HG03565 (cell line): ENCODE results near the gene EBF4.

ENCODE experiments used
- ATAC-seq: cut with Tn5 transposase; IDR thresholded peaks from one replicate; pipeline ENCODE4 v1.9.1; 2021; ENCODE audit warnings: mild to moderate bottlenecking, moderate library complexity; ENCODE audit not compliant: unreplicated experiment

Gene EBF4

DNA sequence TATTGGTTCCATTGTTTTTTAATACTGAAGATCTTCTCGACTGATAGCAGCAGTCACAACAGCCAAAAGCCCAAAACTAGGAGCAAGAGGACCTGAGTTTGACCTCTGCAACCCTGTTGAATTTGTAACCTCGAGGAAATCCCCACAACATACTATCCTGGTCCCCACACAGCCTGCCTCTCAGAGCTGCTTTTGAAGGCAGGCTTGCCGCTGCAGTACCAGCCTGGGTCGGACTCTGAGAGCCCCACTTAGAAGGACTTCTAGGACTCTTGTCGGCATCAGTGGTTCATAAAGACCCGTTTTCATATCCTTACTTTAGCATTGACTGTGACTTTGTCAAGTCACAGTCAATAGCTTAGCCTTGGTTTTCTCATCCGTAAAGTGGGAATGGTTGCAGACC lies 49.3 kb downstream of the EBF4 start:
- no peak for ATAC-seq

DNA sequence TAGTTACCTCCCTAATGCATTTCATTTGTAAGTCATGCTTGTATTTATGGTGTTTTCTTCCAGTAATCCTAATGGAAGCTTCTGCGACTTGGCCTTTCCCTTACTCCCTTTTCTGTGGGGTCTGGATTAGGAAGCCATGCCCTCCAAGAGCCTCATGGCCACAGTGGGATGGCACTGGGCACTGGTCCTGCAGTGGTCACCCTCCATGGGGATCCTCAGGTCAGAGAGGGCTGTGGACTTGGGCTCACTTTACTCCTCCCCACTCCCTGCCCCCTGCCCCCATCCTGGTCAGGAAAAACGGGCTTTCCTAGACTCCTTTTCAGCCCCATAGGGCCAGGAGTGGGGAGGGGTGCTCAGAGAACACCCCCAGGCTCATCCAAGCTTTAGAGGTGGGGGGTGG lies 49.9 kb downstream of the EBF4 start:
- no peak for ATAC-seq

- ATAC-seq = no peak
Measured at GRCh38 chr20:2742934-2743559, 50.5 kb downstream of the EBF4 start.

- no peak for ATAC-seq
Measured at GRCh38 chr20:2745060-2745910, 52.7 kb downstream of the EBF4 start.

DNA sequence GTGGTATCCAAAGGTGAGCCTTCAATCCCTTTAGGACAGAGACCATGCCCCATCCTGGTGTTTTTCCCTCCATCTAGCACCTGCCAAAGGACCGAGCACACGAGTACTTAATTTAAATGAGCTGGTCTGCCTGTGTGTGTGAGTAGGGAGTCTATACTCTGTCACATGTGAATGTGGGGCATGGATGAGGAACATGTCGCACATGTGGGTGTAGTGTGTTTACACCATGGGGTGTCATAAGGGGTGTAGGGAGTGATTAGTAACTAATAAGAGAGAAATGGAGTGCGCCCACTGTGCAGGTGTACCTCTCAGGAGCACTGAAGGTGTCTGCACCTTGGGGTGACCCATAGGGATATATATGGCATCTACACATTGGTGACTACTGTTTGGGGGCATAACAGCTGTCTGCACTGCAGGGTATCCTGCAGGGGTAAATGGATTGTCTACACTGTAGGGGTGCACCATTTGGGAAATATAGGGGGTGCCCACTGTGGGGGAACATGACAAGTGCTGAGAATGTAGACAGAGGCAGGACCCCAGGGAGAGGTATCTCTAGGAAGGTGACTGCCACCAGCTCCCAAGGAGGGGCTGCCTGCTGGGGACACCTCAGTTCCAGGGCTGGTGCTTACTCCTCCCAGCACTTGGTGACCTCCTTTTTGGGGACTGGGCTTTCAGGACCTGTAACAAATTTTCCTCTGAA lies 53.5 kb downstream of the EBF4 start:
- no peak for ATAC-seq

DNA sequence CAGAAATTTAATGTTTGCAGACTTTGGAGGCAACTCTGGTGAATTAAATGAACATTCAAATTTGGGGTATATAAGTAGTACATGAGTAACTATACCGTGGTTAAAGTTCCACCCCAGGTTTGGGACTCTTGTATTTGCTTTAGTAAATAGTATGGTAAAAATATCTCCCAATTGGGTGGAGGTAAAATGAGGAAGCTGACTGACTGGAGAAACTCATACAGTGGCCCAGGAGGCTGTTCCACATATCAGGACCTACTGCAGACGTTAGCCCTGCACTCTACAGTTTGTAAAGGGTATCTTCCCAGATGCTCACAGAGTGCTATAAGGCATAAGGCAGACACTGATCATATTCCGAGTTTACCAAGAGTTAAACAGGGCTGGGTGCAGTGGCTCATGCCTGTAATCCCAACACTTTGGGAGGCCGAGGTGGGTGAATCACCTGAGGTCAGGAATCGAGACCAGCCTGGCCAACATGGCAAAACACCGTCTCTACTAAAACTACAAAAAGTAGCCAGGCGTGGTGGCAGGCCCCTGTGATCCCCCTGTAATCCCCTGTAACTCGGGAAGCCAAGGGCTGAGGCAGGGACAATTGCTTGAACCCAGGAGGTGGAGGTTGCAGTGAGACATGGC lies 54.2 kb downstream of the EBF4 start:
- ATAC-seq = no peak

DNA sequence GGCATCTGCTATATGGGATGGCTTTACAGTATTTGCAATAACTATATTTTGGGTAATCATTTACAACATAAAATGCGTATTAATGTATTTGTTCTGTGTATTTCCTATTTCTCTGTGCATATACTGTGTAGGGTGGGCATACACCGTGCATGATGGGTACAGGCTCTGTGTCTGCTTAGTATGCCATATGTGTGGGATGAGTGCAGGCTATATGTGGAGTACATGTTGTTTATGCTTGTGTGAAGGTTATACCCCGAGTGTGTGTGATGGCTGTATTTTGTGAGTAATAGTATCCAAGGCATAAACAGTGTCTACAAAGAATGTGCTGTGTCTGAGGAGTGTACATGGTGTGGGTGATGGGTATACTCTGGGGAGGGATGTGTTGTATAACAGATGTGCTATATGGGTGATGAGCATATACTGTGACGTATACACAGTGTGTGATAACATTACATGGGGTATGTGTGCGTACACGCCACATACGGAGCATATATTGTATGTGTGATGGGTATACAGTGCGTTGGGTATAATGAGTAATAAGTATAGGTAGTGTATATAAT lies 55.2 kb downstream of the EBF4 start:
- ATAC-seq = no peak

DNA sequence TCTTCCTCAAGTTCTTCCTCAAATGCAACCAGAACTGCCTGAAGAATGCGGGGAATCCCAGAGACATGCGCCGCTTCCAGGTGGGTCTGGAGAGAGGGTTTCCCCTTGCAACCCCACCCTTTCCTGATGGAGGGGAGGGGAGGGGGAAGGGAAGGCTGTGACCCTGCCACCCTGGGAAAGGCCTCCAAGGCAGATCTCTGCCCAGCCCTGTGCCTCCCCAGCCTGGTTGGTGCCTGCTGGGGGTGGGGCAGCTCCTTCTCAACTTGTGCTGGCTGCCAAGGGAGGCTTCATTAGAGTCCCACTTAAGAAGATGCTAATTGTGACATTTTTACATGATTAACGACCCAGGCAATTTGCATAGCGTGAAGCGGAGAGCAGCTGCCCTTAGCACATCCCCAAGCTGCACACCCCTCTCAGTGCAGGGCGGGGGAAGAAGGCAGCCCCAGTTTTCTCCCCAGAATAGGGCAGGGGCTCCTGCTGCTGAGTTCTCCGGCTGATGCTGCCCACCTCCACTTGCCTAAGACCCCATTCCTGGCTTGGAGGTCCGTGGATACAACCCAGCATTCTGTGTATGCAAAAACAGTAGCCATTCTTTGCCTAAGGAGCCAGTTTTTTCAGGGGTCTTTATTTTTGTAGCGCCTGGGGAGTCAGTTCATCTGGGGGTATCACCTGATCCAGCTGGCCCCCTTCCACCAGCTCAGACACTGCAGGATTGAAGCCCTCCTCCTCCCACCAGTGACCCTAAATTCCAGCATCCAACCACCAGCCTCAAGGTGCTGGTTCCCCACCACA lies 56.2 kb downstream of the EBF4 start:
- no peak for ATAC-seq

DNA sequence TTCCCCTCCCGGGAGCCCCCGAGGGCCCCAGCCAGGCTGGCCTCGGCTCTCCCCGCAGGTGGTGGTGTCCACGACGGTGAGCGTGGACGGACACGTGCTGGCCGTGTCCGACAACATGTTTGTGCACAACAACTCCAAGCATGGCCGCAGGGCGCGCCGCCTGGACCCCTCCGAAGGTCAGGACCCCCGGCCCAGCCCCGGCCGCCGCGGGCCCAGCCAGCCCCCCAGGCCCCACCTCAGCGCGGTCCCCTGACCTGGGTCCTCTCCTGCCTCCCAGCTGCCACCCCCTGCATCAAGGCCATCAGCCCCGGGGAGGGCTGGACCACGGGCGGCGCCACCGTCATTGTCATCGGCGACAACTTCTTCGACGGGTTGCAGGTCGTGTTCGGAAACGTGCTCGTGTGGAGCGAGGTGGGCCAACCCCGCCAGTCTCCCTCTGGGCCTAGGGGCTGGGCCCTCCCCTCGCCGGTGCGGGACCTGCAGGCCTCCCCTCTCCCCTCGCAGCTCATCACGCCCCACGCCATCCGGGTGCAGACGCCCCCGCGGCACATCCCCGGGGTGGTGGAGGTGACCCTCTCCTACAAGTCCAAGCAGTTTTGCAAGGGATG lies 56.9 kb downstream of the EBF4 start:
- no peak for ATAC-seq

DNA sequence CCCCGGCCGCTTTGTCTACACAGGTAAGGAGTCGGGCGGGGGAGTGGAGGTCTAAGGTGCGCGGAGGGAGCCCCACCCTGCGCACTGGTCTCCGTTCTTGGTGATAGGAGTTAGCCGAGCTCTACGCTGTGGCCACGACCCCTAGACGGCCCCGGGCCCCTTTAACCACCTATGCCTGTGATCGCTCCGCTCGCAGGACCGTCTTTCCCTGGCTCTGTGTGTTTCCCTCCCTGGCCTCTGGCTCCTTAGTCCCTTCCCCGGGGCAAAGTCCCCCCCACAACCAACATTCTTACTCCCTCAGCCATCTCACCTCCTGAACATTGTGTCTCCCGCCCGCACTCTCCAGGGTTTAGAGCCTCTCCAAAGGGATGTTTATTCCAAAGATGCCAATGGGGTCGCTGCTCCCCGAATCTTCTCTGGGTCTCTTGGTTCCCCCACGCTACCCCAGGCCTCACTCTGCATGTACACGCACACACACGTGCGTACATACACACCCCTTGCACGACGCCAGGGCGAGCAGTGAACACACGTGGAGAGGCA lies 57.4 kb downstream of the EBF4 start:
- ATAC-seq = no peak

DNA sequence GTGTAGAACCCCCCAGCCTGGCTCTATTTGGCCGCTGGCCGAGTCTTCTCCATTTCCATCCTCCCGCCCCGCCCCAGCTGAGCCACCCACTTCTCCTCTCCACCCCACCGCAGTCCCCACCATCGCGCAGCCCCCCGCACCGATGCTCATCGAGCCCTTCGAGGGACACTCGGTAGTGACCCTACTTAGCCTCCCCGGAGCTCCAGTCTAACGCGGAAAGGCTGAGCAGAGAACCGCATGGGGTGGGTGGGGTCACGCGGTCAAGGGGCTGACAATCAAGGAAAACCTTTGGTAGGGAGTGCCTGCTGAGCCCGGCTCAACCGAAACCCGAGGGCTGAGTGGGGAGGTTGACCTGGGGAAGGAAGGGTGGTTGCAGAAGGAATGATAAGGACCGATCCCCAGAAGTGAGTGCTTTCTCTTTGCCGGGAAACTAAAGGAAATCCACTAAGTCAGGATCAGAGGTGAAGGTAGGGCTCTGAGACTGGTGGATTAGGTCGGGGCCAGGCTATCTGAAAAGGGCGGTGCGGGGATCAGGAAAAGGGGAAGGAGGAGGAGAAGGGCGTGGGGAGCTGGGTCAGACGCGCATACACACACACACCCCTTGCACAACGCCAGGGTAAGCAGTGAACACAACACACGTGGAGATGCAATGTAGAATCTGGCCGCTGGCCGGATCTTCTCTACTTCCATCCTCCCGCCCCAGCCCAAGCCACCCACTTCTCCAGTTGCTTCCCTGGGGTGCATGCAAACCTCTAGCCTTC lies 58.1 kb downstream of the EBF4 start:
- ATAC-seq = no peak

- no peak for ATAC-seq
Measured at GRCh38 chr20:2751347-2751877, 58.8 kb downstream of the EBF4 start.

DNA sequence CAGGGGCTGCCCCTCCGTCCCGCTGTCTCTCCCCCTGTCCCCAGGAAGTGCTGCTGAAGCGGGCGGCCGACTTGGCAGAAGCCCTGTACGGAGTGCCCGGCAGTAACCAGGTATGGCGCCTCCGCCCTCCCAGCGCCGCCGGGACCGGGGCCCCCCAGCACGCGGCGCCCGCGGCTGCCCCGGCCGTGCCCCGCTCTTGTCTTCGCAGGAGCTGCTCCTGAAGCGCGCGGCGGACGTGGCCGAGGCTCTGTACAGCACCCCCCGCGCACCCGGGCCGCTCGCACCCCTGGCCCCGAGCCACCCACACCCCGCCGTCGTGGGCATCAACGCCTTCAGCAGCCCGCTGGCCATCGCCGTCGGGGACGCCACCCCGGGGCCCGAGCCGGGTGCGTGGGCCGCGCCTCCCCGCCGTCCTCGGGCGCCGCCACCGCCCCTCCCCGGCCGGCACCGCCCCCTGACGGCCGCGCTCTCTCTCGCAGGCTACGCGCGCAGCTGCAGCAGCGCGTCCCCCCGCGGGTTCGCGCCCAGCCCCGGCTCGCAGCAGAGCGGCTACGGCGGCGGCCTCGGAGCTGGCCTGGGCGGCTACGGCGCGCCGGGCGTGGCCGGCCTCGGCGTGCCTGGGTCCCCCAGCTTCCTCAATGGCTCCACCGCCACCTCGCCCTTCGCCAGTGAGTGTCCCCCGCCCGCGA lies 59.4 kb downstream of the EBF4 start:
- ATAC-seq = no peak

DNA sequence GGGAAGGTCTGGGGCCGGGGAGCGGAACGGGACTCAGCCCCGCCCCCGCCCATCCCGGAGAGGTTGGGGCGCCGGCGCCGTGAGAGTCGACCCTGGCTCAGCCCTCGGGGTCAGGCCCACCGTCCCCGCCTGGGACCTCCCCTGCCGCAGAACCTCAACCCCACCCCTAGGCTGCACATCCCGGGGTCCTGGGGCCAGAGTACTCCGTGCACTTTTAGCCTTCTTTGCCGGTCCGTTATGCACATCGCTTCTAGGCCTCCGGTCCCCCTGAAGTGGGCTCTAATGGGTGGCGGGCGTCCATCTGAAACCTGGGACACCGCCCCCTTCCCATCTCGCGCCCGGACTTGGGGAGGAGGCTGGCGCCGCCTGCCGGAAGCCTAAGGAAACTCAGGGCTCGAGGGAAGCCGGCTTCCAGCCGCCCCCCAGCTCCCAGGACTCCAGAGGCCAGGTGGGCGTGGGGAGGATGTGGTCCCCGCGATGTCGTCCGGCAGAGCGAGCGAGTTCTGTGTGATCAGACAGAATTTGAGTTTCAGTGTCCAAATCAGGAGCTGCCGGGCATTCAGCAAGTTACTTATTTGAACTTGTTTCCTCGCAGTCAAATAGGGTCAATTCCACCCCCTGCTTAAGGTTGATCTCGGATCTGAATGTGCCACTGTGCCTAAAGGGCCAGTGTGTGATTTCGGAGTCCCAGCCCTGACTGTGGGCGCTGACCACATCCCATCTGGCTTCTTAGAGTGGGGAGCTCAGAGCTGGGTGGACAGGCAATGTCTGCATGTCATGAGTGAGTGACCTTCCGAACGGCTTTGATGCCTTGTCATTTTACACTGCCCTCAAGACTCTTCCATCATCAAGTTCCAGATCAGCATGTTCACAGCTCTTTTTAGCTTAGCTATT lies 60.2 kb downstream of the EBF4 start:
- ATAC-seq = no peak

- ATAC-seq = no peak
Measured at GRCh38 chr20:2753461-2754040, 61.0 kb downstream of the EBF4 start.

- ATAC-seq = no peak
Measured at GRCh38 chr20:2754424-2754823, 61.8 kb downstream of the EBF4 start.
